Measurements from ENCODE around the gene PSMA6. TPM values are rescaled to one million over a fixed set of nuclear protein-coding genes. Genes with fewer than 3 reads are reported as not detected.

Gene PSMA6
- total and polyA plus RNA-seq, 5 experiments from 2014 or later = 104 to 378 (median 256) TPM

- H3K4me1 Mint-ChIP-seq = peaks cover 19 to 51% (median 45%) of the 10 kb centered on the region in 4 donors
- POLR2A ChIA-PET = interaction anchor here (0.7 to 9.4 kb wide), 9 partner anchors 9 to 73 kb away, joined by 3 to 245 read pairs (median 5); partner anchors contain the start of genes NFKBIA and PSMA6
- H3K27me3 Mint-ChIP-seq = no peaks in the 10 kb centered on the region
- DNase-seq (peak in 1 of 10 donors; percentile 46), ATAC-seq (peak in 1 of 2 donors; percentile 29)
- H3K27ac Mint-ChIP-seq = peak overlapping the region in 9 of 10 donors; percentile 21 to 95 (median 60)
- no peaks in the 10 kb centered on the region for H3K9me3 Mint-ChIP-seq
- H3K4me3 Mint-ChIP-seq = peak overlapping the region in 5 of 10 donors; percentile 18 to 47 (median 26)
- H3K36me3 Mint-ChIP-seq = no peaks in the 10 kb centered on the region
Observed at GRCh38 chr14:35365130-35366055, 73.2 kb downstream of the PSMA6 start.

GRCh38 chr14:35366056-35366451 lies 73.9 kb downstream of the PSMA6 start:
- Mint-ChIP-seq H3K9me3 (peaks cover 0 to 5% (median 4%) of the 10 kb centered on the region in 9 donors), H3K36me3 (peaks cover 0 to 5% (median 2%) of the 10 kb centered on the region in 3 donors), H3K4me3 (no peak overlapping the region), H3K27me3 (no peaks in the 10 kb centered on the region), H3K27ac (peak overlapping the region in 7 of 10 donors; percentile 4 to 96 (median 71)), H3K4me1 (peaks cover 19 to 54% (median 46%) of the 10 kb centered on the region in 4 donors)
- no peak for DNase-seq
- POLR2A ChIA-PET = interaction anchor here (0.8 to 9.4 kb wide), 6 partner anchors 9 to 74 kb away, joined by 3 to 245 read pairs (median 5); partner anchors contain the start of genes NFKBIA and PSMA6
- no peak for ATAC-seq

- ATAC-seq (no peak), DNase-seq (no peak)
- Mint-ChIP-seq H3K4me3 (peak overlapping the region in 4 of 10 donors; percentile 55 to 80 (median 75)), H3K4me1 (peaks cover 19 to 54% (median 46%) of the 10 kb centered on the region in 4 donors), H3K27me3 (no peaks in the 10 kb centered on the region), H3K27ac (peak overlapping the region in 9 of 10 donors; percentile 90 to 96 (median 95)), H3K9me3 (peaks cover 0 to 8% (median 5%) of the 10 kb centered on the region in 9 donors), H3K36me3 (peaks cover 0 to 7% (median 6%) of the 10 kb centered on the region in 3 donors)
- POLR2A ChIA-PET = interaction anchor here (1.4 to 9.4 kb wide), 6 partner anchors 9 to 81 kb away, joined by 4 to 245 read pairs (median 11); partner anchors contain the start of genes NFKBIA and PSMA6
Observed at GRCh38 chr14:35366521-35366976, 74.4 kb downstream of the PSMA6 start.

- Mint-ChIP-seq H3K4me3 (peak overlapping the region in 8 of 10 donors; percentile 30 to 87 (median 74)), H3K27me3 (no peaks in the 10 kb centered on the region), H3K9me3 (peaks cover 0 to 8% (median 5%) of the 10 kb centered on the region in 9 donors), H3K27ac (peak overlapping the region; percentile 90 to 97 (median 95)), H3K36me3 (peaks cover 0 to 7% (median 6%) of the 10 kb centered on the region in 3 donors), H3K4me1 (peaks cover 19 to 54% (median 46%) of the 10 kb centered on the region in 4 donors)
- DNase-seq (no peak), ATAC-seq (no peak)
- POLR2A ChIA-PET = interaction anchor here (0.7 to 9.4 kb wide), 13 partner anchors 9 to 386 kb away, joined by 3 to 245 read pairs (median 6); partner anchors contain the start of genes NFKBIA, PPP2R3C, PRORP and PSMA6
Observed at GRCh38 chr14:35367056-35367372, 74.8 kb downstream of the PSMA6 start.

Other genes with a start within 250 kb of the PSMA6 start
- gene FAM177A1, start 246.1 kb upstream of the PSMA6 start, total RNA-seq = 10 to 100 TPM; 36.5 TPM
- 10 to 100 TPM; 32.6 to 59.8 (median 41.0) TPM for gene FAM177A1, start 246.1 kb upstream of the PSMA6 start, polyA plus RNA-seq
- 10 to 100 TPM; 38.4 to 39.5 TPM for gene PPP2R3C, start 170.4 kb upstream of the PSMA6 start, total RNA-seq
- gene PPP2R3C, start 170.4 kb upstream of the PSMA6 start, polyA plus RNA-seq = 10 to 100 TPM; 45.6 to 57.9 (median 52.7) TPM
- gene PRORP, start 169.8 kb upstream of the PSMA6 start, total RNA-seq = 10 to 100 TPM; 33.6 to 34.1 TPM
- gene PRORP, start 169.8 kb upstream of the PSMA6 start, polyA plus RNA-seq = 10 to 100 TPM; 44.3 to 55.4 (median 49.7) TPM
- gene NFKBIA, start 112.4 kb downstream of the PSMA6 start, total RNA-seq = 100 to 1,000 TPM; 199 to 214 TPM
- 100 to 1,000 TPM; 194 to 328 (median 198) TPM for gene NFKBIA, start 112.4 kb downstream of the PSMA6 start, polyA plus RNA-seq
- not detected for gene INSM2, start 241.8 kb downstream of the PSMA6 start, total RNA-seq
- gene INSM2, start 241.8 kb downstream of the PSMA6 start, polyA plus RNA-seq = not detected